Frontal cortex (tissue), 4 donors: ENCODE results near the gene ATL1. TPM values are rescaled to one million over a fixed set of nuclear protein-coding genes. Genes with fewer than 3 reads are reported as not detected.

Source experiments
- DNase-seq, 2 donors: peaks; one replicate each; pipeline ENCODE4 v3.0.0; 2012; ENCODE audit warnings: low spot score in 2 of 2
- FAIRE-seq: peaks from 2 replicates; lab custom pipeline; 2012; peaks lifted over from hg19 to GRCh38; lab: Jason Lieb, UNC
- small RNA-seq: library from RNA; depleted of rRNA; stranded (forward); fragments of <200 nt; gene quantifications from one replicate; pipeline ENCODE3, GENCODE V24; 2014
- total RNA-seq: library from RNA; depleted of rRNA; stranded (reverse); fragments of >200 nt; gene quantifications from one replicate; pipeline ENCODE4 v1.2.3, GENCODE V29; 2014
- donor health status: control.
- donor health status: control.
- donor health status: control.

The ATL1 gene
- total RNA-seq, 1 donor from 2014 or later: 95.8 TPM

GRCh38 chr14:50677527-50678063 lies 117.7 kb downstream of the ATL1 start:
- FAIRE-seq (no peak), DNase-seq (no peak)

GRCh38 chr14:50678163-50678562 lies 118.2 kb downstream of the ATL1 start:
- FAIRE-seq (no peak), DNase-seq (no peak)

DNA sequence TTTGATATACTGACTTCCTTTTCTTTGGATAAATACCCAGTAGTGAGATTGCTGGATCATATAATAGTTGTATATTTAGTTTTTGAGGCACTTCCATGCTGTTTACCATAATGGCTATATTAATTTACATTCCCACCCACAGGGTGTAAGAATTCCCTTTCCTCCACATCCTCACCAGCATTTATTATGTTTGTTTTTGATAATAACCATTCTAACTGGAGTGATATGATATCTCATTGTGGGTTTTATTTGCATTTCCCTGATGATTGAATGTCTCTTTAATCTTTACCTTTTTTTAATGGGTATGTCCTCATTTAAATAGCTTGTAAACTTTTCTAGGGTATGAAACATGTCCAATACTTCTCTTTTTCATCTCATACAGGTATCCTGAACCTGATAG lies 119.7 kb downstream of the ATL1 start:
- FAIRE-seq (no peak), DNase-seq (no peak)

Small RNAs within 50 kb of the gene (small RNA-seq; reads per million reads assigned to genes)
- not detected for gene RN7SL452P
- gene SNRPGP1: not detected

Other genes starting within 250 kb of the ATL1 start
- gene L2HGDH, start 247.9 kb upstream of the ATL1 start, total RNA-seq: 18.3 TPM
- 7.7 TPM for gene DMAC2L, start 247.8 kb upstream of the ATL1 start, total RNA-seq
- gene CDKL1, start 163.3 kb upstream of the ATL1 start, total RNA-seq: 10.2 TPM
- 85.2 TPM for gene MAP4K5, start 27.6 kb upstream of the ATL1 start, total RNA-seq
- gene SAV1, start 108.2 kb downstream of the ATL1 start, total RNA-seq: 19.6 TPM